Lung (tissue), 16 donors: ENCODE measurements around the gene ITGB6. TPM values are rescaled to one million over a fixed set of nuclear protein-coding genes. Genes with fewer than 3 reads are reported as not detected.

Experiments used
- ATAC-seq: fragments of 200-7000 bp; cut with Tn5 transposase; one replicate; pipeline ENCODE4 v1.9.1; 2020; ENCODE audit warnings: moderate number of reproducible peaks; ENCODE audit not compliant: insufficient read depth, low FRiP score
- DNase-seq, 3 donors: peaks; one replicate each; pipeline ENCODE4 v3.0.0-alpha.2; 2013 to 2017
- H3K27ac ChIP-seq, 2 donors: one replicate each; pipeline ENCODE4 v1.5.1; 2013; ENCODE audit warnings: mild to moderate bottlenecking in 2 of 2, moderate library complexity in 2 of 2, control low read depth in 1 of 2, inconsistent platforms in 1 of 2, low read depth in 1 of 2, low read length in 1 of 2
- H3K27me3 ChIP-seq, 3 donors: one replicate each; pipeline ENCODE4 v1.5.1; 2013; ENCODE audit warnings: low read length in 2 of 3; ENCODE audit not compliant: control insufficient read depth in 3 of 3, insufficient read depth in 3 of 3
- H3K36me3 ChIP-seq, 4 donors: one replicate each; pipeline ENCODE4 v1.5.1; 2013; ENCODE audit warnings: low read length in 4 of 4, mild to moderate bottlenecking in 1 of 4, moderate library complexity in 1 of 4; ENCODE audit not compliant: control insufficient read depth in 4 of 4, insufficient read depth in 4 of 4
- H3K4me1 ChIP-seq, 5 donors: one replicate each; pipeline ENCODE4 v1.5.1; 2013; ENCODE audit warnings: low read length in 5 of 5, mild to moderate bottlenecking in 2 of 5, moderate library complexity in 1 of 5; ENCODE audit not compliant: control insufficient read depth in 5 of 5, insufficient read depth in 5 of 5
- H3K4me3 ChIP-seq: one replicate; pipeline ENCODE4 v1.5.1; 2013; ENCODE audit warnings: mild to moderate bottlenecking, control low read depth, moderate library complexity
- H3K9ac ChIP-seq, 2 donors: one replicate each; pipeline ENCODE4 v1.5.1; 2013; ENCODE audit warnings: low read length in 2 of 2, control low read depth in 1 of 2; ENCODE audit not compliant: insufficient read depth in 1 of 2
- H3K9me3 ChIP-seq, 4 donors: one replicate each; pipeline ENCODE4 v1.5.1; 2013; ENCODE audit warnings: low read length in 3 of 4, mild to moderate bottlenecking in 1 of 4, moderate library complexity in 1 of 4; ENCODE audit not compliant: control insufficient read depth in 4 of 4, insufficient read depth in 3 of 4
- CTCF ChIP-seq: IDR thresholded peaks from 2 replicates; pipeline ENCODE4 v1.5.1; 2012; ENCODE audit warnings: mild to moderate bottlenecking; ENCODE audit errors: control extremely low read depth, extremely low read depth
- WGBS, 2 donors: extraction: QIAGEN DNeasy Blood & Tissue Kit; methylation state at CpG; one replicate each; pipeline ENCODE4 v1.1.7; 2013; 5-methylcytosine and 5-hydroxymethylcytosine counted together
- long read RNA-seq, 5 donors: transcript quantifications; one replicate each; lab custom pipeline, GENCODE V29; 2026
- polyA plus RNA-seq, 2 donors: library from polyadenylated mRNA; stranded (reverse); fragments of 200-250 nt; gene quantifications; one replicate each; pipeline ENCODE4 v1.2.1, GENCODE V29; 2013
- total RNA-seq, 2 donors: library from RNA; depleted of rRNA in 1 of 2; stranded (reverse); fragments of >200 nt in 1 of 2; gene quantifications; one replicate each; pipeline ENCODE4 v1.2.1, GENCODE V29; 2014 to 2021
- donor health status: control.
- donor health status: control.
- donor health status: Bipolar disorder and iron deficiency.
- donor health status: healthy.
- donor health status: DM: yes; HTN: yes; CAD: no.

The ITGB6 gene
- total RNA-seq (100 to 1,000 TPM in 1 of 2 donors, 10 to 100 TPM in 1; 46.3 to 141 TPM), polyA plus RNA-seq (10 to 100 TPM; 35.1 to 37.4 TPM)
- long read RNA-seq, donor 1: 0 reads
- long read RNA-seq, donor 2, full-length matches to known transcripts: 1 of 1 reads
- long read RNA-seq, donor 2, partial matches to known transcripts: 0 of 1 reads
- long read RNA-seq, donor 2, other reads (novel, unspliced or antisense): 0 of 1 reads
- long read RNA-seq, donor 3, full-length matches to known transcripts: 1 of 1 reads
- long read RNA-seq, donor 3, partial matches to known transcripts: 0 of 1 reads
- long read RNA-seq, donor 3, other reads (novel, unspliced or antisense): 0 of 1 reads
- long read RNA-seq, donor 4: 0 reads
- long read RNA-seq, donor 5, full-length matches to known transcripts: 1 of 1 reads
- long read RNA-seq, donor 5, partial matches to known transcripts: 0 of 1 reads
- long read RNA-seq, donor 5, other reads (novel, unspliced or antisense): 0 of 1 reads

GRCh38 chr2:160199683-160200389 is at the start of gene ITGB6:
ITGB6 (minus strand) TSS chr2:160200272; CDS start chr2:160200063, 209 bp downstream.
- no peak for TF ChIP-seq CTCF
- Histone ChIP-seq H3K4me1 (peaks cover 0 to 3% (median 2%) of the 10 kb centered on the region in 5 donors), H3K9me3 (no peaks in the 10 kb centered on the region), H3K4me3 (no peak within 1 kb of the TSS), H3K36me3 (no peaks in the 10 kb centered on the region), H3K27me3 (peaks cover 0 to 2% (median 0%) of the 10 kb centered on the region in 3 donors), H3K27ac (peak within 1 kb of the TSS in 1 of 2 donors; percentile 74), H3K9ac (peak within 1 kb of the TSS; percentile 14 to 72)
- peak in 2 of 3 donors; percentile 16 to 18 for DNase-seq
- no peak for ATAC-seq
- WGBS, 2 donors: 68 to 85% methylated on average over 9 of the region's 9 CpGs

GRCh38 chr2:160247296-160248035 is 47.4 kb upstream of the ITGB6 start:
- Histone ChIP-seq H3K9ac (no peak overlapping the region), H3K27me3 (no peaks in the 10 kb centered on the region), H3K36me3 (no peaks in the 10 kb centered on the region), H3K27ac (no peak overlapping the region), H3K4me1 (peaks cover 5 to 8% (median 6%) of the 10 kb centered on the region in 5 donors), H3K4me3 (no peak overlapping the region), H3K9me3 (no peaks in the 10 kb centered on the region)
- ATAC-seq: no peak
- DNase-seq: no peak
- WGBS, 2 donors: 91 to 93% methylated on average over 6 of the region's 6 CpGs
- TF ChIP-seq CTCF: no peak

- Histone ChIP-seq H3K9me3 (no peaks in the 10 kb centered on the region), H3K9ac (no peak overlapping the region), H3K27me3 (no peaks in the 10 kb centered on the region), H3K36me3 (no peaks in the 10 kb centered on the region), H3K4me1 (peaks cover 5 to 16% (median 6%) of the 10 kb centered on the region in 5 donors), H3K4me3 (no peak overlapping the region), H3K27ac (no peak overlapping the region)
- TF ChIP-seq CTCF: no peak
- 82 to 91% methylated on average over 2 of the region's 2 CpGs for WGBS, 2 donors
- DNase-seq: no peak
- ATAC-seq: no peak
Observed at GRCh38 chr2:160246356-160246755, 46.3 kb upstream of the ITGB6 start.
